CD4-positive, alpha-beta T cell (primary cell): ENCODE measurements around the gene NXPH1. TPM values are rescaled to one million over a fixed set of nuclear protein-coding genes. Genes with fewer than 3 reads are reported as not detected.

ENCODE experiments used
- ATAC-seq: fragments of 200-7000 bp; cut with Tn5 transposase; one replicate; pipeline ENCODE4 v1.10.0; 2022; ENCODE audit warnings: mild to moderate bottlenecking; ENCODE audit not compliant: poor library complexity
- CTCF ChIA-PET: fragments of 350-600 bp; sonication (Branson Sonifier 250); formaldehyde crosslinking; loops from one replicate; lab custom pipeline; 2021; ENCODE audit warnings: antibody characterized with exemption, inconsistent platforms; lab: Charles Lee
- POLR2A ChIA-PET: fragments of 350-600 bp; sonication (Branson Sonifier 250); formaldehyde crosslinking; loops from one replicate; lab custom pipeline; 2021; ENCODE audit warnings: antibody characterized with exemption, inconsistent platforms; lab: Charles Lee
- DNase-seq, 14 experiments: peaks; one replicate each; pipeline ENCODE4 v3.0.0-alpha.2; 2013 to 2020; ENCODE audit warnings: mixed read lengths in 2 of 14
- H3K27ac ChIP-seq, 2 donors: one replicate each; pipeline versions ENCODE4 v1.5.1 to v1.7.0; 2013; ENCODE audit warnings: low read length in 2 of 2, low read depth in 1 of 2, mild to moderate bottlenecking in 1 of 2
- H3K27me3 ChIP-seq, 2 experiments: 1 replicate in 1 of 2; 2 replicates in 1 of 2; pipeline versions ENCODE4 v1.6.1 to v1.7.0; 2013; ENCODE audit warnings: low read length in 2 of 2, control low read depth in 1 of 2, mild to moderate bottlenecking in 1 of 2, moderate library complexity in 1 of 2; ENCODE audit not compliant: insufficient read depth in 2 of 2, control insufficient read depth in 1 of 2
- H3K36me3 ChIP-seq: one replicate; pipeline ENCODE4 v1.6.1; 2013; ENCODE audit warnings: low read length, control low read depth; ENCODE audit not compliant: insufficient read depth
- H3K4me1 ChIP-seq: one replicate; pipeline ENCODE4 v1.6.1; 2013; ENCODE audit warnings: low read length, control low read depth; ENCODE audit not compliant: insufficient read depth
- H3K4me3 ChIP-seq: one replicate; pipeline ENCODE4 v1.5.1; 2013; ENCODE audit warnings: mild to moderate bottlenecking, low read length, moderate library complexity
- H3K9me3 ChIP-seq, 2 experiments: 1 replicate in 1 of 2; 2 replicates in 1 of 2; pipeline versions ENCODE4 v1.6.1 to v1.7.0; 2013; ENCODE audit warnings: low read length in 2 of 2, mild to moderate bottlenecking in 2 of 2, control low read depth in 1 of 2, moderate library complexity in 1 of 2; ENCODE audit not compliant: control insufficient read depth in 1 of 2, insufficient read depth in 1 of 2
- H3K27ac Mint-ChIP-seq: one replicate; pipeline ENCODE4 v1.8.0; 2020; ENCODE audit warnings: mixed read lengths
- H3K27me3 Mint-ChIP-seq: one replicate; pipeline ENCODE4 v1.8.0; 2021; ENCODE audit warnings: mixed read lengths
- H3K36me3 Mint-ChIP-seq: one replicate; pipeline ENCODE4 v1.8.0; 2021; ENCODE audit warnings: low read depth, mixed read lengths
- H3K4me1 Mint-ChIP-seq: one replicate; pipeline ENCODE4 v1.8.0; 2021; ENCODE audit warnings: low read depth, mixed read lengths
- H3K4me3 Mint-ChIP-seq: one replicate; pipeline ENCODE4 v1.8.0; 2020; ENCODE audit warnings: mild to moderate bottlenecking, mixed read lengths
- H3K9me3 Mint-ChIP-seq: one replicate; pipeline ENCODE4 v1.8.0; 2020; ENCODE audit warnings: mixed read lengths
- CTCF ChIP-seq: fragments of 200-600 bp; IDR thresholded peaks from one replicate; pipeline ENCODE4 v1.8.0; 2022; ENCODE audit warnings: antibody characterized with exemption, mild to moderate bottlenecking
- intact Hi-C, 2 experiments: fragments of 100-400 bp; cut with DNase I in 1 of 2; cut with micrococcal nuclease in 1 of 2; formaldehyde crosslinking; loops; one replicate each; pipeline versions ENCODE4 v1.15.1 to v1.9.0; 2023 to 2025; cut with DNase I, micrococcal nuclease
- total RNA-seq, 174 experiments: library from RNA in 2 of 174; stranded (reverse) in 2 of 174; gene quantifications; one replicate each; pipeline ENCODE4 v1.2.3 and lab custom pipeline; 2021 to 2026

The NXPH1 gene
- total RNA-seq, 2 experiments from 2014 or later = not detected

GRCh38 chr7:8491106-8491505 is 57.7 kb downstream of the NXPH1 start:
- H3K4me3 Mint-ChIP-seq = no peak overlapping the region
- Histone ChIP-seq H3K4me3 (no peak overlapping the region), H3K9me3 (no peaks in the 10 kb centered on the region), H3K4me1 (no peaks in the 10 kb centered on the region), H3K27ac (no peak overlapping the region), H3K27me3 (no peaks in the 10 kb centered on the region), H3K36me3 (no peaks in the 10 kb centered on the region)
- H3K9me3 Mint-ChIP-seq = no peaks in the 10 kb centered on the region
- CTCF ChIA-PET = no interaction called here
- TF ChIP-seq CTCF = no peak
- POLR2A ChIA-PET = no interaction called here
- peaks cover 12% of the 10 kb centered on the region for H3K27me3 Mint-ChIP-seq
- no peak overlapping the region for H3K27ac Mint-ChIP-seq
- no peak for DNase-seq
- intact Hi-C loops = no loop called here
- no peaks in the 10 kb centered on the region for H3K4me1 Mint-ChIP-seq
- H3K36me3 Mint-ChIP-seq = no peaks in the 10 kb centered on the region
- no peak for ATAC-seq

GRCh38 chr7:8491544-8492489 is 58.4 kb downstream of the NXPH1 start:
- no peaks in the 10 kb centered on the region for H3K4me1 ChIP-seq
- no peak overlapping the region for H3K4me3 Mint-ChIP-seq
- no peaks in the 10 kb centered on the region for H3K4me1 Mint-ChIP-seq
- no peak overlapping the region for H3K4me3 ChIP-seq
- H3K27ac ChIP-seq = no peak overlapping the region
- intact Hi-C loops = no loop called here
- ATAC-seq (no peak), DNase-seq (no peak)
- H3K9me3 Mint-ChIP-seq = no peaks in the 10 kb centered on the region
- ChIA-PET POLR2A (no interaction called here), CTCF (no interaction called here)
- H3K36me3 Mint-ChIP-seq = no peaks in the 10 kb centered on the region
- no peaks in the 10 kb centered on the region for H3K36me3 ChIP-seq
- H3K27ac Mint-ChIP-seq = no peak overlapping the region
- H3K27me3 ChIP-seq = no peaks in the 10 kb centered on the region
- TF ChIP-seq CTCF = no peak
- peaks cover 12% of the 10 kb centered on the region for H3K27me3 Mint-ChIP-seq
- H3K9me3 ChIP-seq = no peaks in the 10 kb centered on the region

- Mint-ChIP-seq H3K4me1 (no peaks in the 10 kb centered on the region), H3K36me3 (no peaks in the 10 kb centered on the region), H3K27me3 (peaks cover 20% of the 10 kb centered on the region), H3K9me3 (peaks cover 7% of the 10 kb centered on the region), H3K4me3 (no peak overlapping the region), H3K27ac (no peak overlapping the region)
- ChIA-PET CTCF (no interaction called here), POLR2A (no interaction called here)
- no peaks in the 10 kb centered on the region for H3K27me3 ChIP-seq
- intact Hi-C loops = no loop called here
- DNase-seq = no peak
- no peak overlapping the region for H3K27ac ChIP-seq
- H3K9me3 ChIP-seq = no peaks in the 10 kb centered on the region
- TF ChIP-seq CTCF = no peak
- no peaks in the 10 kb centered on the region for H3K4me1 ChIP-seq
- H3K36me3 ChIP-seq = no peaks in the 10 kb centered on the region
- ATAC-seq = no peak
- no peak overlapping the region for H3K4me3 ChIP-seq
These were observed 65.7 kb downstream of the NXPH1 start for GRCh38 chr7:8499128-8499527.
